ENCODE data around the gene PTGIS.

Gene PTGIS

DNA sequence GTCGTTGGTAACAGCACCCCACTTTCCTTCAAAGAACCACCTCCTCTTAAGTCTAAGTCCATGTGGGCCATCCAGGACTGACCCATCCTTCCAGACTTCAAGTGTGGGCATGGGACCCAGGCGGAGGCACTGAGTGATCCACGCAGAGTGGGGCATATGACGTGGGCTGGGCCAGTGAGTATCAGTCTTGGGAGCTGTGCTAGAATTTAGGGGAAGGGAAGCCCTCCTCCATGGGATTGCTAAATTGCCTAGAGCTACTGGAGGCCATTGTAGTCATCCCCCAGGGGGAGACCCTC, 50.2 kb downstream of the PTGIS start:
- TF ChIP-seq, protein P1, sequence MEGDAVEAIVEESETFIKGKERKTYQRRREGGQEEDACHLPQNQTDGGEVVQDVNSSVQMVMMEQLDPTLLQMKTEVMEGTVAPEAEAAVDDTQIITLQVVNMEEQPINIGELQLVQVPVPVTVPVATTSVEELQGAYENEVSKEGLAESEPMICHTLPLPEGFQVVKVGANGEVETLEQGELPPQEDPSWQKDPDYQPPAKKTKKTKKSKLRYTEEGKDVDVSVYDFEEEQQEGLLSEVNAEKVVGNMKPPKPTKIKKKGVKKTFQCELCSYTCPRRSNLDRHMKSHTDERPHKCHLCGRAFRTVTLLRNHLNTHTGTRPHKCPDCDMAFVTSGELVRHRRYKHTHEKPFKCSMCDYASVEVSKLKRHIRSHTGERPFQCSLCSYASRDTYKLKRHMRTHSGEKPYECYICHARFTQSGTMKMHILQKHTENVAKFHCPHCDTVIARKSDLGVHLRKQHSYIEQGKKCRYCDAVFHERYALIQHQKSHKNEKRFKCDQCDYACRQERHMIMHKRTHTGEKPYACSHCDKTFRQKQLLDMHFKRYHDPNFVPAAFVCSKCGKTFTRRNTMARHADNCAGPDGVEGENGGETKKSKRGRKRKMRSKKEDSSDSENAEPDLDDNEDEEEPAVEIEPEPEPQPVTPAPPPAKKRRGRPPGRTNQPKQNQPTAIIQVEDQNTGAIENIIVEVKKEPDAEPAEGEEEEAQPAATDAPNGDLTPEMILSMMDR (IDR thresholded peaks at IDR 0.05; ENCODE audit: low read depth, low read length, missing control alignments) = no peak
- no peak for DNase-seq (ENCODE audit: low read depth)
- H3K4me3 ChIP-seq (ENCODE audit: low read depth, low read length) = no peak overlapping the region
- in situ Hi-C loops (cut with HindIII; ENCODE audit: low sequenced_read_pairs) = no loop called here

DNA sequence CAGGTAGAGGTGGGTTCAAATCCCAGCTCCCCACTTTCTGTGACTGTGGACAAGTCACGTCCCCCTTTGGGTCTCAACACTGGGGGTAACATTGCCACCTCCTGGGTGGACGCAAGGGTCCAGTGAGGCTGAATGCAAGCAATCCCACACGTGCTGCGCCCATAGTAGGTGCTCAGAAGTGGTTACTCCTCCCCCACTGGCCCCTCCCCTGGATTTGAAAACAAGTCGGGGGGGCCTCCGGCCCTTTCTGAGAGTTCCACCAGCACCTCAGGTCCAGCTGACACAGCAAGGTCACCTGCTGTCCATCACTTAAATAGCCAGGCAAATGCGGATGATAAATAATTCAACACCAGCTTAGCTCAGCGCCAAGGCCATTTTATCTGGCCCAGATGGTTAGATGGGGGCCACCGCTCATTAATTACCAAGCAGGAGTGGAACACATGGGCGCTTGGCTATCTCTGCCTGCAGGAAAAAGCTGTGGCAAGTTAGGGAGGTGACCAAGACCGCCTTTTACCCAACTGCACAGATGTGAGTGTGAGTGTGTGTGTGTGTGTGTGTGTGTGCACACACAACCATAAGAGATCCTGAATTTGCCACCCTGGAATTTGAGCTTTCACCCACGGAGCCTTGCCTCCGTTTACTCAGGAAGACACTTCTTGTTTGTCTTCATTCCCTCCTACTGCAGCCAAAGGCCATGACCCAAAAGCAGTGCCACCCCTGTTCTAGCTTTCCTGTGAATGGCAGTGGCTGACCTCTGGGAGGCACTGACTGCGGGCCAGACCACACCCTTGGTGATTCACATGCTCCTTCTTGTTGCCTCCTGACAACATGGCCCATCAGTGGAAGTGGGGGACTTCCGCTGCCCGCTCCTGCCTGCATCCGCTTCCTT, 50.8 kb downstream of the PTGIS start:
- TF ChIP-seq, protein P1 (IDR thresholded peaks at IDR 0.05; ENCODE audit: low read depth, low read length, missing control alignments) = no peak
- in situ Hi-C loops (cut with HindIII; ENCODE audit: low sequenced_read_pairs) = no loop called here
- H3K4me3 ChIP-seq (ENCODE audit: low read depth, low read length) = no peak overlapping the region
- DNase-seq (ENCODE audit: low read depth) = no peak

DNA sequence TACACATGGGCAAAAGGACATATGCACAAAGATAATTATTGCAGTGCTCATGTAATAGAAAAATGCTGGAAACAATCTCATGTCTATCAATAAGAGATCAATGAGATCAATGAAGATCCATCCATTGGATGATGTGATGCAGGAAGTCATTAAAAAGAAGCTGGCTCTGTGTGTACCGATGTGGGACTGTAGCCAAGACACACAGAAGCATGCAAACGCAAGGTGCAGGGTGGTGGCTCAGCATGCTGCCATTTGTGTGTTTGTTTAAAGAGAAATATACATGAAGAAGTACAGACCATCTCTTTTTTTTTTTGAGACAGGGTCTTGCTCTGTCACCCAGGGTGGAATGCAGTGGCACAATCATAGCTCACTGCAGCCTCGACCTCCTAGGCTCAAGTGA, 52.4 kb downstream of the PTGIS start:
- TF ChIP-seq, protein P1 (IDR thresholded peaks at IDR 0.05; ENCODE audit: low read depth, low read length, missing control alignments) = no peak
- no peak overlapping the region for H3K4me3 ChIP-seq (ENCODE audit: low read depth, low read length)
- in situ Hi-C loops (cut with HindIII; ENCODE audit: low sequenced_read_pairs) = no loop called here
- DNase-seq (ENCODE audit: low read depth) = no peak

DNA sequence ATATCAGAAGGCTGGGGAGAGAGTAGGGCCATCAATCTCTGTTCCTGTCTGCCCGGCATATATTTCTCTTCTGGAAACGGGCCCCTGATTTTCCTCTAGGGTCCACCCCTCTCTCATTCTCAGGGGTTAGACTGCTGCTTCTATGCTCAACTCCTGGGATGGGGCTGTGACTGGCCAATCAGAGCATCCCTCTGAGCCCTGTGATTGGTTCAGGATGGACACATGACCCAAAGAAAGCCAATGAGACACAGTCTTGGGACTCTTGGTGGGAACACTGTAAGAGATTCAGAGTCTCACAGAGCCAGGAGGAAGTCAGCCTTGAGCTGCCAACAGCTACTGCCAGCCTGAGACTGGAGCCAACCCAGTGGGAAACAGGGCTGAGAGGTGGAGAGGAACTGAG, 54.4 kb downstream of the PTGIS start:
- TF ChIP-seq, protein P1 (IDR thresholded peaks at IDR 0.05; ENCODE audit: low read depth, low read length, missing control alignments) = no peak
- no peak overlapping the region for H3K4me3 ChIP-seq (ENCODE audit: low read depth, low read length)
- no peak for DNase-seq (ENCODE audit: low read depth)
- in situ Hi-C loops (cut with HindIII; ENCODE audit: low sequenced_read_pairs) = no loop called here

DNA sequence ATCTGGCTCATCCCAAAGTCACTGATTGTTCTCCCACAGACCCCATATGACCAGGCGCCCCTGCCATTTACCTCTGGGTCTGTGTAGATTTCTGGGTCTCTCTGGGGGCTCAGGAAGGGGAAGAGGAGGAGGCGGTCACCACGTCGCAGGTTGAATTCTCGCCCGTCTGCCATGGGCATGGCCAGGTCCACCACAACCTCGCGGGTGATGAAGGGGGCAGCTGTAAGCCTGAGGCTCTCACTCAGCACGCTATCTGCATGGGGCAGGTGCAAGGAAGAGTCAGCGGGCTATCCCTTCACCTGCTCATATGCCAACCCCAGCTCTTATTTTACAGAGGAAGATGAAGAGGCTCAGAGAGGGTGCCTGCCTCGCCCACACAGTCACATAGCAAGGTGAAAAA, 54.9 kb downstream of the PTGIS start:
- TF ChIP-seq, protein P1 (IDR thresholded peaks at IDR 0.05; ENCODE audit: low read depth, low read length, missing control alignments) = no peak
- in situ Hi-C loops (cut with HindIII; ENCODE audit: low sequenced_read_pairs) = no loop called here

DNA sequence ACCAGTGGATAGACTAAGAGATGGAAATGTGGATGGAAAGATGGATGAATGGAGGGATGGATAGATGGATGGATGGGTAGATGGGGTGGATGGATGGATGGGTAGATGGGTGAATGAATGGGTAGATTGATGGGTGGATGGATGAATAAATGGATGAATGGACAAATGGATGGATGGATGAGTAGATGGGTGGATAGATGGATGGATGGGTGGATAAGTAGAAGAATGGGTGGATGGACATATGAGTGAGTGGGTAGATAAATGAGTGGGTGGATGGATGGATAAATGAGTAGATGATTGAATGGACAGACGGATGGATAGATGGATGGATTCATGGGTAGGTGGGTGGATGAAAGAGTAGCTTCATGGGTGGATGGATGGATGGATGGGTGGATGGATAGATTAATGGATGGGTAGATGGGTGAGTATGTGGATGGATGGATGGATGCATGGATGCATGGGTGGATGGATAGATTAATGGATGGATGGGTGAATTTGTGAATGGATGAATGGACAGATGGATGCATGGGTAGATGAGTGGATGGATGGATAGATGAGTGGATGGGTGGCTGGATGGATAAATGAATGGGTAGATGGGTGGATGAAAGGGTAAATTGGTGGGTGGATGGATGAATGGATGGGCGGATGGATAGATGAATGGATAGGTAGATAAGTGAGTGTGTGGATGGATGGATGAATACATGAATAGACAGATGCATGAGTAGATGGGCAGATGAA, 56.0 kb downstream of the PTGIS start:
- no peak overlapping the region for H3K4me3 ChIP-seq (ENCODE audit: low read depth, low read length)
- TF ChIP-seq, protein P1 (IDR thresholded peaks at IDR 0.05; ENCODE audit: low read depth, low read length, missing control alignments) = no peak
- no peak for DNase-seq (ENCODE audit: low read depth)
- in situ Hi-C loops (cut with HindIII; ENCODE audit: low sequenced_read_pairs) = no loop called here

More for the DNA sequence above, 54.9 kb downstream of the PTGIS start:
- no peak overlapping the region for H3K4me3 ChIP-seq (ENCODE audit: low read depth, low read length)
- DNase-seq (ENCODE audit: low read depth) = no peak

Measured in astrocyte of the cerebellum (primary cell).